ENCODE results near the gene AMT.

Gene AMT

GRCh38 chr3:49422379-49423248, at the start of gene AMT:
AMT (minus strand) TSS chr3:49422473; CDS start chr3:49422450, 23 bp downstream.
- no peak for DNase-seq

GRCh38 chr3:49470714-49471420, 48.6 kb upstream of the AMT start:
- DNase-seq: no peak

- DNase-seq: peak; percentile 85
These were observed 47.9 kb upstream of the AMT start, which contains the start of gene DAG1 for GRCh38 chr3:49469936-49470713. DAG1 (plus strand) TSS chr3:49470267; CDS start chr3:49510535, 40,268 bp downstream.

- peak; percentile 15 for DNase-seq
These were observed 47.0 kb upstream of the AMT start for GRCh38 chr3:49469037-49469935.

- DNase-seq: no peak
These were observed 43.8 kb upstream of the AMT start for GRCh38 chr3:49466085-49466484.

- no peak for DNase-seq
These were observed 43.2 kb upstream of the AMT start for GRCh38 chr3:49465270-49466034.

GRCh38 chr3:49462222-49462621, 39.9 kb upstream of the AMT start:
- no peak for DNase-seq

- DNase-seq: no peak
These were observed 39.3 kb upstream of the AMT start for GRCh38 chr3:49461443-49462171.

GRCh38 chr3:49460956-49461355, 38.7 kb upstream of the AMT start:
- no peak for DNase-seq

GRCh38 chr3:49460188-49460890, 38.1 kb upstream of the AMT start:
- no peak for DNase-seq

- DNase-seq: no peak
These were observed 34.2 kb upstream of the AMT start for GRCh38 chr3:49456466-49456865.

GRCh38 chr3:49454898-49455681, 32.8 kb upstream of the AMT start:
- DNase-seq: no peak

GRCh38 chr3:49454458-49454857, 32.2 kb upstream of the AMT start:
- DNase-seq: no peak

GRCh38 chr3:49453621-49454020, 31.3 kb upstream of the AMT start:
- DNase-seq: no peak

- DNase-seq: no peak
These were observed 23.1 kb upstream of the AMT start for GRCh38 chr3:49445391-49445790.

- no peak for DNase-seq
These were observed 12.5 kb upstream of the AMT start for GRCh38 chr3:49434731-49435130.

- no peak for DNase-seq
These were observed 6.4 kb upstream of the AMT start for GRCh38 chr3:49428752-49429080.

- DNase-seq: no peak
These were observed 5.3 kb upstream of the AMT start for GRCh38 chr3:49427586-49427985.

- DNase-seq: no peak
These were observed 2.5 kb upstream of the AMT start for GRCh38 chr3:49424816-49425215.

All from COR-L47 (cell line).